MCF 10A (cell line): Measurements from ENCODE around the gene ASPG. TPM values are rescaled to one million over a fixed set of nuclear protein-coding genes. Genes with fewer than 3 reads are reported as not detected.
A peak's percentile ranks its signal among the peaks of the same experiment; 100 is the strongest.

Experiments
- Bru-seq: library from RNA; stranded (reverse); fragments of 400-500 nt; gene quantifications from one replicate; lab custom pipeline; 2021; lab: Mats Ljungman, UMichigan
- BruChase-seq, 2 experiments: library from RNA; stranded (reverse); fragments of 400-500 nt; gene quantifications; one replicate each; lab custom pipeline; 2021; lab: Mats Ljungman, UMichigan
- BruUV-seq: library from RNA; stranded (reverse); fragments of 400-500 nt; replicated peaks from 2 replicates; lab custom pipeline; 2021; lab: Mats Ljungman, UMichigan
- CTCF ChIA-PET: fragments of 300-600 bp; sonication (Branson Sonifier 250); formaldehyde crosslinking; extraction: SDS; loops from one replicate; lab custom pipeline; 2021; ENCODE audit warnings: antibody characterized with exemption, inconsistent platforms; lab: Yijun Ruan, JAX
- POLR2A ChIA-PET: fragments of 300-600, 350-650 bp; sonication (Branson Sonifier 250); formaldehyde crosslinking; extraction: SDS; loops from one replicate; lab custom pipeline; 2020; ENCODE audit warnings: antibody characterized with exemption, inconsistent platforms; lab: Yijun Ruan, JAX
- DNase-seq: peaks from one replicate; pipeline ENCODE4 v3.0.0-alpha.2; 2018; ENCODE audit not compliant: unreplicated experiment
- H3K27ac Mint-ChIP-seq: one replicate; pipeline ENCODE4 v1.8.0; 2022; ENCODE audit warnings: mild to moderate bottlenecking, low read depth, mixed read lengths; ENCODE audit not compliant: unreplicated experiment
- H3K27me3 Mint-ChIP-seq: one replicate; pipeline ENCODE4 v1.8.0; 2022; ENCODE audit warnings: mixed read lengths; ENCODE audit not compliant: insufficient read depth, unreplicated experiment
- H3K36me3 Mint-ChIP-seq: one replicate; pipeline ENCODE4 v1.8.0; 2022; ENCODE audit warnings: mild to moderate bottlenecking, moderate library complexity, mixed read lengths; ENCODE audit not compliant: insufficient read depth, unreplicated experiment
- H3K4me1 Mint-ChIP-seq: one replicate; pipeline ENCODE4 v1.8.0; 2022; ENCODE audit warnings: mixed read lengths; ENCODE audit not compliant: insufficient read depth, unreplicated experiment
- H3K4me3 Mint-ChIP-seq: one replicate; pipeline ENCODE4 v1.8.0; 2022; ENCODE audit warnings: mild to moderate bottlenecking, moderate library complexity, mixed read lengths; ENCODE audit not compliant: unreplicated experiment
- H3K9me3 Mint-ChIP-seq: one replicate; pipeline ENCODE4 v1.8.0; 2022; ENCODE audit warnings: mixed read lengths; ENCODE audit not compliant: unreplicated experiment
- intact Hi-C: fragments of 100-400 bp; cut with micrococcal nuclease; formaldehyde crosslinking; loops from 2 replicates; pipeline ENCODE4 v1.14.1; 2022
- long read RNA-seq: library from polyadenylated mRNA; stranded (forward); transcript quantifications from one replicate; pipeline ENCODE4 v2.0.0, GENCODE V29; 2022
- total RNA-seq: library from RNA; stranded (reverse); gene quantifications from 2 replicates; pipeline ENCODE4 v1.2.3, GENCODE V29; 2022
- TF ChIP-seq, protein P1 (sequence below): fragments of 200-600 bp; IDR thresholded peaks from one replicate; pipeline ENCODE4 v1.8.0; 2022; ENCODE audit warnings: antibody characterized with exemption, mild to moderate bottlenecking; ENCODE audit not compliant: unreplicated experiment

Gene ASPG
- total RNA-seq = 0.05 and 0.12 TPM in 2 replicates
- Bru-seq, nascent RNA = not detected
- percentile 13 among the genes with signal in this experiment for BruChase-seq, experiment 1, labeled RNA remaining after a 6-hour chase
- BruChase-seq, experiment 2, labeled RNA remaining after a 2-hour chase = percentile 6 among the genes with signal in this experiment
- long read RNA-seq, partial matches to known transcripts = 0 of 2 reads
- long read RNA-seq, other reads (novel, unspliced or antisense) = 2 of 2 reads

DNA sequence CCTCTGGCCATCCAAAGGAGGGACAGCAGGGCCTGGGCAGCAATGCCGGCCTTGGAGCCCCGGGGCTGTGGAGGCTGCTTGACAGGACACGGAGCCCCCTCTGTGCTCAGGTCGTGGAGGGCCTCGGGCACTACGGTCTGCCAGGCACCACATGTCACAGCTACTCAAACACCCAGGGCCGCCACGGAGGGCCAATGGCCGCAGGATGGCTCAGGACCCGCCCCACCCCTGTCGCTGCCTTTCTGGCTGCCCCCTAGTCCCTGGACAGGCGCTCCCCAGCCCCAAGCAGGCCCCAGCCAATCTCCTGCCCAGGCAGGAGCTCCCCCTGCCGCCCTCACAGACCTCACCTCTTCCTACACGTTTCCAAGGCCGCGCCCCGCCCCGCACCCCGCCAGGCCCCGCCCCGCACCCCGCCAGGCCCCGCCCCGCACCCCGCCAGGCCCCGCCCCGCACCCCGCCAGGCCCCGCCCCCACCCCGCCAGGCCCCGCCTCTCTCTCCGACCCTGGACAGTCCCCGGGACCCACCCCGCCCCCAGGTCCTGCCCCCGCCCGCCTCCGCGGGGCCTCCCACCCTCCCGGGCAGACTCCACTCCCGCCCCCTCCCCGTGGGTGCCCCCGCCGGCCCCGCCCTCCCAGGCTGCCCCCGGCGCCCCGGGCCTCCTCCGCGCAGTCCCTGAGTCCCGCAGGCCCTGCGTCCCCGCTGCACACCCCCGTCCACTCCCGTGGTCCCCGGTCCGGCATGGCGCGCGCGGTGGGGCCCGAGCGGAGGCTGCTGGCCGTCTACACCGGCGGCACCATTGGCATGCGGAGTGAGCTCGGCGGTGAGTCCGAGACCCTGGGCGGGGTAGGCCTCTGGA lies at the start of gene ASPG:
Gene ASPG, plus strand, starts transcription at position 669 of the 857 bp plus-strand sequence. Its CDS starts 71 bp downstream, at position 740.
- intact Hi-C loops = no loop called here
- no peak within 1 kb of the TSS for H3K4me3 Mint-ChIP-seq
- TF ChIP-seq, protein P1, sequence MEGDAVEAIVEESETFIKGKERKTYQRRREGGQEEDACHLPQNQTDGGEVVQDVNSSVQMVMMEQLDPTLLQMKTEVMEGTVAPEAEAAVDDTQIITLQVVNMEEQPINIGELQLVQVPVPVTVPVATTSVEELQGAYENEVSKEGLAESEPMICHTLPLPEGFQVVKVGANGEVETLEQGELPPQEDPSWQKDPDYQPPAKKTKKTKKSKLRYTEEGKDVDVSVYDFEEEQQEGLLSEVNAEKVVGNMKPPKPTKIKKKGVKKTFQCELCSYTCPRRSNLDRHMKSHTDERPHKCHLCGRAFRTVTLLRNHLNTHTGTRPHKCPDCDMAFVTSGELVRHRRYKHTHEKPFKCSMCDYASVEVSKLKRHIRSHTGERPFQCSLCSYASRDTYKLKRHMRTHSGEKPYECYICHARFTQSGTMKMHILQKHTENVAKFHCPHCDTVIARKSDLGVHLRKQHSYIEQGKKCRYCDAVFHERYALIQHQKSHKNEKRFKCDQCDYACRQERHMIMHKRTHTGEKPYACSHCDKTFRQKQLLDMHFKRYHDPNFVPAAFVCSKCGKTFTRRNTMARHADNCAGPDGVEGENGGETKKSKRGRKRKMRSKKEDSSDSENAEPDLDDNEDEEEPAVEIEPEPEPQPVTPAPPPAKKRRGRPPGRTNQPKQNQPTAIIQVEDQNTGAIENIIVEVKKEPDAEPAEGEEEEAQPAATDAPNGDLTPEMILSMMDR = no peak
- POLR2A ChIA-PET = no interaction called here
- no peaks in the 10 kb centered on the region for H3K36me3 Mint-ChIP-seq
- H3K27ac Mint-ChIP-seq = no peak within 1 kb of the TSS
- H3K9me3 Mint-ChIP-seq = no peaks in the 10 kb centered on the region
- H3K27me3 Mint-ChIP-seq = no peaks in the 10 kb centered on the region
- CTCF ChIA-PET = interaction anchor here (1.1 to 1.7 kb wide), 2 partner anchors 9 to 479 kb away, joined by 4 to 13 read pairs; no protein-coding TSS in a partner anchor
- no peak for DNase-seq
- BruUV-seq = no TSS peak
- no peaks in the 10 kb centered on the region for H3K4me1 Mint-ChIP-seq

DNA sequence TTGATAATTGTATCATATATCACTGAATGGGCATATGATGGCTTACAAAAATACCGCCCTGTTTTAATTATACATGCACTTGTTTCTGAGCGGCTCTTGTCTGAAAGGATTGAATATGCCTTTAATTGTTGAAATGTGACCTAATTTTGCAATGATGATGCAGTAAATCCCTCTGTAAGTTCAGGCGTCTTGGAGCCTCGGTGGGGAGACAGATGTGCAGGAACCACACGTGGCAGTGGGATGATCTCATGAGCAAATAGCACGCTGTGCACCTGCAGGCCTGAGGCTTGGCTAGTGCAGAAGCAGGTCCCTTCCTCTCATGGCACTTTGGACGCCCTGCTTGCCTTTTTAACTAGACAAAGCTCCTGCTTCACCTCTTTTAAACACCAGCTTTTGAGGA lies 49.3 kb upstream of the ASPG start:
- H3K27ac Mint-ChIP-seq = no peak overlapping the region
- no peak overlapping the region for H3K4me3 Mint-ChIP-seq
- no TSS peak for BruUV-seq
- H3K9me3 Mint-ChIP-seq = no peaks in the 10 kb centered on the region
- no peaks in the 10 kb centered on the region for H3K27me3 Mint-ChIP-seq
- H3K36me3 Mint-ChIP-seq = no peaks in the 10 kb centered on the region
- intact Hi-C loops = no loop called here
- DNase-seq = no peak
- H3K4me1 Mint-ChIP-seq = no peaks in the 10 kb centered on the region
- CTCF ChIA-PET = interaction anchor here (0.6 to 1.6 kb wide), 3 partner anchors 11 to 41 kb away, joined by 3 to 5 read pairs (median 3); no protein-coding TSS in a partner anchor
- TF ChIP-seq, protein P1 = no peak
- POLR2A ChIA-PET = interaction anchor here (0.9 kb wide), 1 partner anchor 13 kb away, joined by 4 read pairs; no protein-coding TSS in a partner anchor

DNA sequence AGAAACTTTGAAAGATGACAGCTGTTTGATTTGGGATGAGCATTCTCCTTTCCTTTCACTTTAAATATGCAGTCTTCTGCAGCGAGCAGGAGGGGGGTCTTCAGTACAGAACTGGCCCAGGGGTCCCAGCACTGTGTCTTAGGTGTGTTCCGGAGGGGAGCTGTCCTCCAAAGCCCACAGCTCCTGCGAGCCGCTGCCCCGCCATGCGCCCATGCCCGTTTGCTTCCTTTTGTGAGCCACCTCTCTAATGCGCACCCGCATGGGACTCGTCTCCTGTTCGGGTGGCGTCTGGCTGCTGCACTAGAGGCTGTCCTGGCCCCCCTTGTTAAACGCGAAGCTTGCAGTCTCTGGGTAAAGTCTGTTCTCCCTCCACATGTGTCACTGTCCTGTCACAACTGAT lies 48.4 kb upstream of the ASPG start:
- no peak for DNase-seq
- Mint-ChIP-seq H3K9me3 (no peaks in the 10 kb centered on the region), H3K36me3 (no peaks in the 10 kb centered on the region), H3K4me1 (no peaks in the 10 kb centered on the region), H3K27ac (no peak overlapping the region), H3K27me3 (no peaks in the 10 kb centered on the region), H3K4me3 (no peak overlapping the region)
- ChIA-PET POLR2A (interaction anchor here (0.9 kb wide), 1 partner anchor 12 kb away, joined by 4 read pairs; no protein-coding TSS in a partner anchor), CTCF (interaction anchor here (1.1 kb wide), 1 partner anchor 11 kb away, joined by 5 read pairs; no protein-coding TSS in a partner anchor)
- intact Hi-C loops = no loop called here
- no TSS peak for BruUV-seq
- TF ChIP-seq, protein P1 = no peak

DNA sequence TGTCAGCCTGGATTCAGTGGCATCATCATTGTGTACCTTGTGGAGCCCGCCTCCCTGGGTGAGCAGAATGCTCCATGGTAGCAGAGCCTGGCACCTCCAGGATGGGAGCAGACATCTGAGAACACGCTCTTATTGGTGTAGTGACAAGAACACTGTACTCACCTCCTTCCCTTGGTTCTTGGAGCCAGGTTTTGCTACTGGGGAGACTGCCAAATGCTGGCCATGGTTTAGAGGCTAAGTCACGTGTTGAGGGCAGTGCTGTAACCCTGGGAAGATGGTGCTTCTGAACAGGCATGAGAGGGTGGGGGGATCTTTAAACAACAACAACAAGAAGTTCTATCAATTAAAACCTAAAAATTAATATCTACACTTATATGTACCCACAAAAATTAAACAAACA lies 47.6 kb upstream of the ASPG start:
- intact Hi-C loops = no loop called here
- Mint-ChIP-seq H3K27me3 (no peaks in the 10 kb centered on the region), H3K4me3 (no peak overlapping the region), H3K9me3 (no peaks in the 10 kb centered on the region), H3K27ac (no peak overlapping the region), H3K36me3 (no peaks in the 10 kb centered on the region), H3K4me1 (no peaks in the 10 kb centered on the region)
- no TSS peak for BruUV-seq
- TF ChIP-seq, protein P1 = no peak
- no peak for DNase-seq
- POLR2A ChIA-PET = interaction anchor here (0.6 kb wide), 1 partner anchor 17 kb away, joined by 3 read pairs; no protein-coding TSS in a partner anchor
- CTCF ChIA-PET = interaction anchor here (0.6 kb wide), 1 partner anchor 69 kb away, joined by 7 read pairs; no protein-coding TSS in a partner anchor
